ENCODE results near the gene ZBP1.

DNA sequence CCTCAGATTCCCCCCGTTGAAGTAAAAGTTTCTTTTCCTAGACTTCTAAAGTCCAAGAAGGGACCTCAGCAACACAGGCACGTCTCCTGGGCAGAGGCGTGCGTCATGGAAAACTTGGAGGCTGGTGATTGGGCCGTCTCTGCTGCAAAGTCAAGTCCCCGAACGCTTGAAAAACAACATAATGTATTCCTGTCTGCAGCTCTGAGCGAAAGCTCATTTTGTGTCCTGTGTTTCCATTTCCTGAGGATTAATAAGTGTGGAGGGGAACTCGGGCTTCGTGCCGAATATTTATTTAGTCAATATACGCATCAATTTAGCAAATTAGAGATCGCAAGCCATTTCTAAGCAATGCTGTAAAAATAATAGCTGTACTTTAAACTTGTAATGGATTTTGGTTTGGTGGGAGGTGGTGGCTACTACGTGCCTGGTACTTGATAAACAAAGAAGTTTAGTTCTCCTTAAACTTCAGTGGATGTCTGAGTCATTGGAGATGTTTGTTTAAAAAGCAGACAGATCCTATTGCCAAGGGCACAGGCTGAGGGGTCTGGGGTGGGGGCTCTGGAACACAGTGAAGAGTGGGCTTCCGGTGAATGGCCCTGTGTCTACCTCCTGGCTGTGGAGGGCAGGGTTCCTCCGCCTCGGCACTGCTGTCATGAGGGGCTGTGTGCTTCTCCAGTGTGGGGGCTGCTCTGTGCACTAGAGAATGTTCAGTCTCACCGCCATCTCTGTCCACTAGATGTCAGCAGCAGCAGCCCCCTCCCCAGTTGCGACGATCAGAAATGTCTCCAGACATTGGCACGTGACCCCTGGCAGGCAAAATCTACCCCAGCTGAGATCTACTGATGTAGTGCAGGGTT is 37.6 kb downstream of the ZBP1 start:
- TF ChIP-seq, protein P1, sequence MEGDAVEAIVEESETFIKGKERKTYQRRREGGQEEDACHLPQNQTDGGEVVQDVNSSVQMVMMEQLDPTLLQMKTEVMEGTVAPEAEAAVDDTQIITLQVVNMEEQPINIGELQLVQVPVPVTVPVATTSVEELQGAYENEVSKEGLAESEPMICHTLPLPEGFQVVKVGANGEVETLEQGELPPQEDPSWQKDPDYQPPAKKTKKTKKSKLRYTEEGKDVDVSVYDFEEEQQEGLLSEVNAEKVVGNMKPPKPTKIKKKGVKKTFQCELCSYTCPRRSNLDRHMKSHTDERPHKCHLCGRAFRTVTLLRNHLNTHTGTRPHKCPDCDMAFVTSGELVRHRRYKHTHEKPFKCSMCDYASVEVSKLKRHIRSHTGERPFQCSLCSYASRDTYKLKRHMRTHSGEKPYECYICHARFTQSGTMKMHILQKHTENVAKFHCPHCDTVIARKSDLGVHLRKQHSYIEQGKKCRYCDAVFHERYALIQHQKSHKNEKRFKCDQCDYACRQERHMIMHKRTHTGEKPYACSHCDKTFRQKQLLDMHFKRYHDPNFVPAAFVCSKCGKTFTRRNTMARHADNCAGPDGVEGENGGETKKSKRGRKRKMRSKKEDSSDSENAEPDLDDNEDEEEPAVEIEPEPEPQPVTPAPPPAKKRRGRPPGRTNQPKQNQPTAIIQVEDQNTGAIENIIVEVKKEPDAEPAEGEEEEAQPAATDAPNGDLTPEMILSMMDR (IDR thresholded peaks at IDR 0.05): peak; percentile 45
- TF ChIP-seq POLR2AphosphoS5 (IDR thresholded peaks at IDR 0.05; ENCODE audit: low read depth, low read length) (no peak), SIN3A (IDR thresholded peaks at IDR 0.05; ENCODE audit: borderline replicate concordance, low read depth, low read length) (no peak), NFIC (IDR thresholded peaks at IDR 0.05; ENCODE audit: borderline replicate concordance) (no peak), YY1 (IDR thresholded peaks at IDR 0.05; ENCODE audit: low read depth) (no peak), GABPA (IDR thresholded peaks at IDR 0.05; ENCODE audit: low read depth) (no peak)
- TF ChIP-seq, protein P2, sequence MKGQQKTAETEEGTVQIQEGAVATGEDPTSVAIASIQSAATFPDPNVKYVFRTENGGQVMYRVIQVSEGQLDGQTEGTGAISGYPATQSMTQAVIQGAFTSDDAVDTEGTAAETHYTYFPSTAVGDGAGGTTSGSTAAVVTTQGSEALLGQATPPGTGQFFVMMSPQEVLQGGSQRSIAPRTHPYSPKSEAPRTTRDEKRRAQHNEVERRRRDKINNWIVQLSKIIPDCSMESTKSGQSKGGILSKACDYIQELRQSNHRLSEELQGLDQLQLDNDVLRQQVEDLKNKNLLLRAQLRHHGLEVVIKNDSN (IDR thresholded peaks at IDR 0.05; ENCODE audit: borderline replicate concordance, low read depth): peak; percentile 47; the same call in 1 of the 2 replicates
